GM23248 (cell line): Measurements from ENCODE around the gene OR7G3.

Experiments used
- EZH2 ChIP-seq: fragments of 200-600 bp; sonication (generic); IDR thresholded peaks from 2 replicates; pipeline ENCODE4 v1.6.1; 2018; ENCODE audit warnings: antibody characterized with exemption, mild to moderate bottlenecking; ENCODE audit not compliant: insufficient read depth, poor library complexity, severe bottlenecking
- EZH2phosphoT487 ChIP-seq: fragments of 200-600 bp; sonication (generic); IDR thresholded peaks from 2 replicates; pipeline ENCODE4 v1.6.1; 2018; ENCODE audit warnings: antibody characterized with exemption, moderate library complexity, mild to moderate bottlenecking, low read depth; ENCODE audit not compliant: insufficient read depth

GRCh38 chr19:9166846-9167245 lies 40.1 kb upstream of the OR7G3 start:
- no peak for TF ChIP-seq EZH2
- TF ChIP-seq EZH2phosphoT487: no peak
